Measurements from ENCODE around the gene PIK3CB.

The PIK3CB gene

GRCh38 chr3:138769616-138770015, 65.1 kb downstream of the PIK3CB start:
- DNase-seq (ENCODE audit: low read depth) = no peak
- H3K4me3 ChIP-seq (ENCODE audit: low read depth, low read length) = no peak overlapping the region
- TF ChIP-seq CTCF (conservative IDR thresholded peaks at IDR 0.05; ENCODE audit: low read depth, low read length) = no peak

GRCh38 chr3:138768946-138769345, 65.8 kb downstream of the PIK3CB start:
- DNase-seq (ENCODE audit: low read depth) = no peak
- no peak for TF ChIP-seq CTCF (conservative IDR thresholded peaks at IDR 0.05; ENCODE audit: low read depth, low read length)
- no peak overlapping the region for H3K4me3 ChIP-seq (ENCODE audit: low read depth, low read length)

- DNase-seq (ENCODE audit: low read depth) = no peak
- no peak for TF ChIP-seq CTCF (conservative IDR thresholded peaks at IDR 0.05; ENCODE audit: low read depth, low read length)
- H3K4me3 ChIP-seq (ENCODE audit: low read depth, low read length) = no peak overlapping the region
Measured at GRCh38 chr3:138768125-138768524, 66.6 kb downstream of the PIK3CB start.

GRCh38 chr3:138767498-138768104, 67.1 kb downstream of the PIK3CB start:
- DNase-seq (ENCODE audit: low read depth) = no peak
- H3K4me3 ChIP-seq (ENCODE audit: low read depth, low read length) = no peak overlapping the region
- no peak for TF ChIP-seq CTCF (conservative IDR thresholded peaks at IDR 0.05; ENCODE audit: low read depth, low read length)

- H3K4me3 ChIP-seq (ENCODE audit: low read depth, low read length) = no peak overlapping the region
- TF ChIP-seq CTCF (conservative IDR thresholded peaks at IDR 0.05; ENCODE audit: low read depth, low read length) = no peak
- no peak for DNase-seq (ENCODE audit: low read depth)
Measured at GRCh38 chr3:138761002-138761401, 73.7 kb downstream of the PIK3CB start.

- no peak for TF ChIP-seq CTCF (conservative IDR thresholded peaks at IDR 0.05; ENCODE audit: low read depth, low read length)
- no peak for DNase-seq (ENCODE audit: low read depth)
- H3K4me3 ChIP-seq (ENCODE audit: low read depth, low read length) = no peak overlapping the region
Measured at GRCh38 chr3:138748190-138748589, 86.5 kb downstream of the PIK3CB start.

- DNase-seq (ENCODE audit: low read depth) = no peak
- no peak overlapping the region for H3K4me3 ChIP-seq (ENCODE audit: low read depth, low read length)
- TF ChIP-seq CTCF (conservative IDR thresholded peaks at IDR 0.05; ENCODE audit: low read depth, low read length) = no peak
Measured at GRCh38 chr3:138747225-138747624, 87.5 kb downstream of the PIK3CB start.
